Activated naive CD4-positive, alpha-beta T cell (primary cell): Measurements from ENCODE around the gene DDOST.
"Not testable (repeated sequence)": the region's sequence is repeated elsewhere in the genome, so short reads cannot be mapped to it uniquely, and the experiment has no call there.

Experiments
- DNase-seq, 4 experiments: peaks; one replicate each; lab custom pipeline; 2025; lab: John Stamatoyannopoulos, UW

The DDOST gene

GRCh38 chr1:20625176-20626097 lies 35.7 kb downstream of the DDOST start:
- no peak for DNase-seq

- DNase-seq, result no peak
These were observed 36.5 kb downstream of the DDOST start for GRCh38 chr1:20624709-20625108.

- DNase-seq, result no peak
These were observed 40.2 kb downstream of the DDOST start for GRCh38 chr1:20621012-20621411.

- DNase-seq, result no peak
These were observed 41.2 kb downstream of the DDOST start for GRCh38 chr1:20619999-20620398.

- DNase-seq, result no peak
These were observed 42.6 kb downstream of the DDOST start for GRCh38 chr1:20618550-20618949.

- DNase-seq, result no peak
These were observed 44.2 kb downstream of the DDOST start for GRCh38 chr1:20616847-20617487.

GRCh38 chr1:20615946-20616846 lies 45.0 kb downstream of the DDOST start:
- no peak for DNase-seq

GRCh38 chr1:20614131-20614579 lies 47.0 kb downstream of the DDOST start:
- DNase-seq, result no peak

GRCh38 chr1:20612221-20612746 lies 48.9 kb downstream of the DDOST start:
- DNase-seq, result no peak

- no peak for DNase-seq
These were observed 49.5 kb downstream of the DDOST start for GRCh38 chr1:20611652-20612051.

GRCh38 chr1:20610970-20611369 lies 50.2 kb downstream of the DDOST start:
- no peak for DNase-seq

- DNase-seq, result no peak
These were observed 51.6 kb downstream of the DDOST start for GRCh38 chr1:20609541-20609940.

- DNase-seq, result not testable (repeated sequence)
These were observed 54.2 kb downstream of the DDOST start for GRCh38 chr1:20606801-20607570.

GRCh38 chr1:20604678-20605077 lies 56.5 kb downstream of the DDOST start:
- no peak for DNase-seq

GRCh38 chr1:20603504-20604464 lies 57.4 kb downstream of the DDOST start:
- no peak for DNase-seq

GRCh38 chr1:20602851-20603450 lies 58.2 kb downstream of the DDOST start:
- no peak for DNase-seq
